Renal pelvis (tissue), 4 donors: Measurements from ENCODE around the gene ALG1L2. TPM values are rescaled to one million over a fixed set of nuclear protein-coding genes. Genes with fewer than 3 reads are reported as not detected.
"Not testable (repeated sequence)": the region's sequence is repeated elsewhere in the genome, so short reads cannot be mapped to it uniquely, and the experiment has no call there.

Source experiments
- DNase-seq: peaks from one replicate; pipeline ENCODE4 v3.0.0-alpha.2; 2013
- polyA plus RNA-seq, 3 donors: library from polyadenylated mRNA; unstranded; fragments of 120-200 nt; gene quantifications; one replicate each; pipeline ENCODE4 v1.2.1, GENCODE V29; 2013; ENCODE audit not compliant: insufficient read length in 3 of 3

ALG1L2 gene
- polyA plus RNA-seq, 3 donors = 1.2 to 2.9 (median 2.8) TPM

DNA sequence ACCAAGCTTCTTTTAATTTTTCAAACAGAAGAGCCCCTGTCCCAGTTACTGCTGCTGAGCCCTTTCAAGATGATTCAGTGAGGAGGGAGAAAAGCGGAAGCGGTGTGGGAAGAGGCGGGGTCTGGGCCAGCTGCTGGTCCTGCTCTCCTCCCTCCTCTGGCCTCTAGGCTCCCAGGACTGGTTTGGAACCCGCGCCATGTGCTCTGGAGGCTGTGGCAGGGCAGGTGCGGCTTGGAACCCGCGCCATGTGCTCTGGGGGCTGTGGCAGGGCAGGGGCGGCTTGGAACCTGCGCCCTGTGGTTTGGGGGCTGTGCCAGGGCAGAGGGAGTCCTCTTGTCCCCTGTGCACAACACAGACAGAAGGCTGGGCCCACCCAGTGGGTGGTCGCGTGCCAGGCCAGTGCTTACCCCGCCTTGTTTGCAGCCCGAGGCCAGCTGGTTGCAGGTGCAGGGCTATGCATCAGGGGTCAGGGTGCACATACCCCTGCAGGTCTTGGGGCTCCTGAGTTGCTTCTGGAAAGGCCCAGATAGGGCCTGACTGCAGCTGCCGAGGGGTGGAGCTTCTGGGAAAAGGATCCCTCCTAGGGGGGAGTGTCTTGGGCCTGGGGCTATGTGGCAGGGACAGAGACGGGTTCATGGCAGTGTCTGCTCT, 12.2 kb downstream of the ALG1L2 start:
- no peak for DNase-seq

DNA sequence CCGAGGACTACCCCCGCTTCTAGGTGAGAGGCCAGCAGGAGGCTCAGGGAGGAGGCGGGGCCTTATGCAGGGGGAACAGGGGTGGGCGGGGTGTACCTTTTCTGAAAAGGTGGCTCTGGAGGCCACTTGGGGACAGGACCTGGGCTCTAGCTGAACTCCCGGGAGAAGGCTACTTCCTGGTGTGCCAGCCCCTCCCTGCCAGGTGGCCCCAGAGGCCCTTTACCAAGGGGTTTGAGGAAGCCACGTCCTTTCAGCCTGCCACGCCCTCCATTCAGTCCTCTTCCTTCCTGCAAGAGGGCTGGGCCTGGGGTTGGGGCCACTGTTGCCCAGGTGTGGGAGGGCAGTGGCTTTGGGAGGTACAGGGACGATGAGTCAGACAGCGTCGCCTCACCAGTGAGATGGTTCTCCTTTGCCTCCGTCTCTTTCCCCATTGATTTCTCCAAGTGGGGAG, 12.9 kb downstream of the ALG1L2 start:
- not testable (repeated sequence) for DNase-seq

DNA sequence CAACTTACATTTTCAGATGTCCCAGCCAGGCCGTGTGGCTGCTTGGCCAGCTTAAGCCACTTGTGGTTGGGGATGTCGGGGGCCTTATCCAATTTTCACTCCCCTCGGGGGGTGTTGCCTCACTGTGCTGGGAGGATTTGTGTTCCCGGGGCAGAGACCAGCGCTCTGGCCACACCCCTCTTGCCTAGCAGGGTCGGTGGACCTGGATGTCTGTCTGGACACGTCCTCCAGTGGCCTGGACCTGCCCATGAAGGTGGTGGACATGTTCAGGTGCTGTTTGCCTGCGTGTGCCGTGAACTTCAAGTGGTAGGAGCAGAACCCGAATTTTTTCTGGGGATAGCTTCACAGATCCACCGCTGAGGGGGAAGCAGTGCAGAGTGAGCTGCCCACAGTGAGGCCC, 14.2 kb downstream of the ALG1L2 start:
- not testable (repeated sequence) for DNase-seq

DNA sequence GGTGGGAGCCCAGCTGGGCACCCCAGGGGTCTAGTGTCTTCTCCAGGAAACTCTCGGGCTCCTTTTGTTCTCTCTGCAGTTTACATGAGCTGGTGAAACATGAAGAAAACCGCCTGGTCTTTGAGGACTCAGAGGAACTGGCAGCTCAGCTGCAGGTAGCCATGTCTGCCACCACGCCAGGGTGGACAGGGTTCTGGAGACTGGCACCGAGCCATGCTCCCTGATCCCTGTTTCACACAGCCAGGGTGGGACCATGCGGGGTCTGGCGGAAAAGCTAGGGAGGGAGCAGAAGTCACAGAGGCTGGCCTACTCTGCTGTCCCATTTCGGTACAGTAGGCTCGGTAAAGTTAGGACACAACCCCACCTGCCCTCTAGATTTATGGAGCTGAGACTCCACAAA, 15.5 kb downstream of the ALG1L2 start:
- DNase-seq = not testable (repeated sequence)

DNA sequence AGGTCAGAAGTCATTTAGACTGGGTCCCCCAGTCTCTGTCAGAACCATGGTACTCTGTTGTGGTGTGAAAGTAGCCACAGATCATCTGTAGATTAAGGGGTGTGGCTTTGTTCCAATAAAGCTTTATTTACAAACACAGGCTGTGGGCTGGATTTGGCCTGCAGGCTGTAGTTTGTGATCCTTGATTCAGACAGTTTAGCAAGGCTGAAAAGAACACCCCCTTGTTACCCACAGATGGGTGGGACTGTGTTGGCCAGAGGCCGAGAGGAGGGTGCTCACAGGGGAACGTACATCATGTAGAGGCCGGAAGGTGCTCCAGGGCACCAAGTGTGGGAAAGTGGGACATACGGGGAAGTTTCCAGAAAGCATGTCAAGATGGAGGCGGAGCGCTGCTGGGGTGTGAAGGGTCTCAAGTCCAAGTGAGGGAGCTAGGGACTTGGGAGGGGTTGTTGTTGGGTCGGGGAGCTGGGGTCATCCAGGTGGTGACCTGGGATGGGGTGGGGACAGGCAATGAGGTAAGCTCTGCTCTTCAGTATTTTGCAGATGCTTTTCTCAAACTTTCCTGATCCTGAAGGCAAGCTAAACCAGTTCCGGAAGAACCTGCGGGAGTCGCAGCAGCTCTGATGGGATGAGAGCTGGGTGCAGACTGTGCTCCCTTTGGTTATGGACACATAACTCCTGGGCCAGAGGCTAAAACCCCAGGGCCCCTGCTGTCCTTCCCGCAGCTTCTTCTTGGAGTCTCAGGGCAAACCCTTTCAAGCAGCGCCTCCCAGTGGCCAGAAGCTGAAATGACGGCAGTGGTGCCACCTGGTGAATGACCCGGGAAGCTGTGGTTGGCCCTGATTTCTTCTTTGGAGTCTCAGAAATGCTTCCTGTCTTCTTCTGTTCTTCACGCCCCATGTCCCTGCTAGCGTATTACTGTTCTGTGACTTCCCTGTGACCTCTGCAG, 16.3 kb downstream of the ALG1L2 start:
- not testable (repeated sequence) for DNase-seq

DNA sequence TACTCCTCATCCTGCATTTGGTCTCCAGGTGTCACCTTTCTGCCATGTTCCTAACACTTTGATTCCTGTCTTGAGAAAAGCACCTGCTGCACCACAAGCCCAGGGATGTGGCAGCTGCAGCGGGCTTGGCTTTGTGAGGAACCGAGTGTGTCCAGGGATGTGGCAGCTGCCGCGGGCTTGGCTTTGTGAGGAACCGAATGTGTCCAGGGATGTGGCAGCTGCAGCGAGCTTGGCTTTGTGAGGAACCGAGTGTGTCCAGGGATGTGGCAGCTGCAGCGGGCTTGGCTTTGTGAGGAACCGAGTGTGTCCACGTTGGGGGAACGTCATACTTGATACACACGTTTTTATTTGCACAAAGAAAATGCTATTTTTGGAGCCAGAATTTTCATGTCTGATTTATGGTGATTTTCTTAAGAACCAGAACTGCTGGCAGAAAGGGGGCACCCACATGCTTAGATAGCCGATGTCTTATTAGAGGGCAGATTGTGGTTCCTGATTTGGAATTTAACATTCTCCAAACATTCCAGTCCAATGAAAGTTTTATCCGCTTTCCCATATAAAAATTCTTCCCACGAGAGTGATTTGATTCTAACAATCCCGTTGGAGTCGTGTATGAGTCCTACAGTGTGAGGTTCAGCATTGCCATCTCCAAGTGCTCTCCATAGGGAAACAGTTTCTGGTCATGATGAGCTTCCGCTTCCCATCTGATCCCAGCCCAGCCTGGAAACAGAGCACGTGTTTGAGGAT, 17.2 kb downstream of the ALG1L2 start:
- DNase-seq = not testable (repeated sequence)

DNA sequence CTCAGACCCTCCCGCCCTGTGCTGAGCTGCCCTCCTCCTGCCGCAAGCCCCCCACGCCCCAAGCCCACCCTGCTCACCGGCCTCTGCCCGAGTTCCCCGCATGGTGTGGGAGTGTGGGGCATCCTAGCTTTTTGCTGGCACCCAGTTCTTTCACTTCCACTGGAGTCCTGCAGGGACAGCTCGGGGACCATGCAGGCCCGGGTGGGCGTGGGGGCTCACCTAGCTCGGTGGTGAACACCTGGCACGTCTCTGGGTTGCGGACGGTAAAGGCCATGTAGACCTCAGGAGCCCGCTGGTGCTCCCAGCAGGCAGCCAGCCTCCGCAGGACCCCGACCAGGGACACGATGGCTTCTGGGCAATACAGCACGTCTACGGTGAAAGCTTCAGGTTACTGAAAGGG, 20.9 kb downstream of the ALG1L2 start:
- DNase-seq = not testable (repeated sequence)

DNA sequence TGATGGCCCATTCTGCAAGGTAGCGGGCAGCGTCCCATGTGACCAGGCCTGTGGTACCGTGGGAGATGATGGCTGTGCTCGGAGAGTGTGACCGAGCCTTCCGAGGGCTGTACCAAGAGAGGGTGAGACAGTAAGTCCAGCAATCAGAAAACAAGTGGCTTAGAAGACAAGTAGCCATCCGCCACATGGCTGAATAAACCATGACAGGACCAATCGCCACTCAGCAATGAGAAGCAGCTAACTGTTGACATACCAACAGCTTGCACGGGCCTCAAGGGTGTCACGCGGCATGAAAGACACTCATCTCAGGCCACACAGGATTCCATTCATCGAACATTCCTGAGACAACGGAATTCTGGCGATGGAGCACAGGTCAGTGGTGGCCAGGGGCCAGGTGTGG, 22.6 kb downstream of the ALG1L2 start:
- not testable (repeated sequence) for DNase-seq

DNA sequence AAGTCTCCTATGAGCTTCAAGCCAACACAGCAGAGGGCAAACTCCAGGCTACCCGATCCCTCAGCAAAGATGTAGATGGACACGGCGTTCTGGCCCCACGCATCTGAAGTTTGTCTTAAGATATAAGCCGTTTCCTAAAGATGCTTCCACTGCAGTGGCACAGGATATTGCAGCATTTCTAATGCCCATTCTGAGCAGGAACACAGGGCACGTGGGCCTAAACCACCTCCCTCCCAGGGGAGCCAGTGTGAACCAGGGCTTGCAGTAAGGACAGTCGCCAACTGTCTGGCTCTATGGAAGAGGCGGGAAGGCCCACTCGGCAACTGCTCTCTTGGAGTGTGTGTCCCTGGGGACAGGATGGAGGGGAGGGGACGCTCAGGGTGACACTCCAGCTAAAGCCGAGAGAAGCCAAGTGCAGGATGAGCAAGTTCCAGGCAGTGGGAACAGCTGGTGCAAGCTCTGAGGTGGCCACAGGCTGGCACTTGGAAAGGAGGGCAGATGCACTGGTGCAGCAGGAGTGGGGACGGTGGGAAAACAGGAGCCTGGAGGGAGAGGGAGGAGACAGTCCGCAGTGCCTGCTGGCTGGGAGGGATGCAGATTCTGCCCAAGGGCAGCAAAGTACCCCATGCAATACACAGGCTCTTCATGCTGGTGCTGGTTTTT, 25.8 kb downstream of the ALG1L2 start:
- DNase-seq = not testable (repeated sequence)

DNA sequence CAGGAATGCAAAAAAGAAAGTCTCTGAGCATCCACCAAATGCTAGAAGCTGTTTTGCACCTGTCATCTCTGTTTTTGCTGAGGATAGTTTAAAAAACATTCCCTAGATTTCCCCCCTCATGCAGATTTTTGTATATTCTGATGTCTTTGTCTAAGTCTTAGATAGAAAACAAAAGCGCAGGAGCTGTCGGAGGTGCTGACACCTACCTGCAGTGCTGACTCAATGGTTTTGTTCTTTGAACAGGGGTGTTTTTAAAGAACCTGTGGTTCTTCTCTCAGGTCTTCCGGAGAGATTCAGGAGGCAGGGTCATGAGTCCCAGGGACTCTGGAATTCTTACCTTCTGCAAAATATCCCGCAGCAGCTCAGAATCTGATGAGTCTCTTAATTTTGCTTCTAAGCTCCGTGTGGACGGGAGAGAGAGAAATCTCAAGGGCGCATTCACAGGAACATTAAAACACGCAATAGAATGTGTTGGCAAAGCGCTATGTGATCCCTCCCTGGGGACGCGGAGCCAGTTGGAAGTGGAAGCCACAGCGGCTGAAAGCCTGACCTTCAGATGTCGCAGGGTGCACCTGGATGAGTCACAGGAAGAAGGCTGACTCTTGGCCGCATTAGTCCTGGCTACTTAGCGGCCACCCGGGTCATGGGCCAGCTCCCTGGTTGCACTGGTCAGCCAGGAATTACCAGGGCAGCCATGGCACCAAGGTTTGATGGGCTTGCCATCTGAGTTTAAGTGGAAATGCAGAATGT, 27.4 kb downstream of the ALG1L2 start:
- not testable (repeated sequence) for DNase-seq

DNA sequence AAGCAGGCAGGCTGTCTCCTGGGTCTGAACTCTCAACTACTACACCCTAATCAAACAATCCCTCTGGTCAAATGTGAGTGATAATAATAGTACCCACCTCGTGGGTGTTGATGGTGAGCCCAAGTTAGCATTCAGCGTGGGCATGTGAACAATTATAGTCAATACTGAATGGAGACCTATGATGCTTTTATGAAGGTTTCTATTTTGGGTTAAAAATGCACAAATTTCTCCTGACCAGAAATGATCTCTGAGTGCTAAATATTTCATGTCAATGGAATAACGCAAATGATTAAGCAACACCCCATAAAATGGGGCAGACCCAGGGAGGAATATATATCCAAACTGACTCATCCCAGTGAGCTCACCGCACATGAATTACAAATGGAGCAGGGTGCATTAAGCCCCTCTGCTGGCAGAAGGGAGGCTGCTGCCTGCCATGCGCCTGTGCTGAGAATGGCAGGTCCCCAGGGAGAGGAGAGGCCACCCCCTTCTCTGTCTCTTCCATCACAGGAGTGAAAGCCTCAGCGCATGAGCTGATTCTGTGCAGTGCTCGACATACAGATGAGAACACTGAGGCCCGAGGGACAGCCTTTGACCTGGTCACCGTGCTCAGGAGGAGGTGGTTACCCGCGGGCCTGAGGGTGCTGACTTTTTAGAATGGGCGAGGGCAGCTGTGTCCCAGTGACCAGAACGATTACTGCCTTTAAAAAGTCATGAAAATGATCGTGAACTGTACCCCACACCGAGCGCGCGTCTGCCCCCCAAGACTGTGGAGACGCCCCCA, 28.9 kb downstream of the ALG1L2 start:
- DNase-seq = not testable (repeated sequence)

DNA sequence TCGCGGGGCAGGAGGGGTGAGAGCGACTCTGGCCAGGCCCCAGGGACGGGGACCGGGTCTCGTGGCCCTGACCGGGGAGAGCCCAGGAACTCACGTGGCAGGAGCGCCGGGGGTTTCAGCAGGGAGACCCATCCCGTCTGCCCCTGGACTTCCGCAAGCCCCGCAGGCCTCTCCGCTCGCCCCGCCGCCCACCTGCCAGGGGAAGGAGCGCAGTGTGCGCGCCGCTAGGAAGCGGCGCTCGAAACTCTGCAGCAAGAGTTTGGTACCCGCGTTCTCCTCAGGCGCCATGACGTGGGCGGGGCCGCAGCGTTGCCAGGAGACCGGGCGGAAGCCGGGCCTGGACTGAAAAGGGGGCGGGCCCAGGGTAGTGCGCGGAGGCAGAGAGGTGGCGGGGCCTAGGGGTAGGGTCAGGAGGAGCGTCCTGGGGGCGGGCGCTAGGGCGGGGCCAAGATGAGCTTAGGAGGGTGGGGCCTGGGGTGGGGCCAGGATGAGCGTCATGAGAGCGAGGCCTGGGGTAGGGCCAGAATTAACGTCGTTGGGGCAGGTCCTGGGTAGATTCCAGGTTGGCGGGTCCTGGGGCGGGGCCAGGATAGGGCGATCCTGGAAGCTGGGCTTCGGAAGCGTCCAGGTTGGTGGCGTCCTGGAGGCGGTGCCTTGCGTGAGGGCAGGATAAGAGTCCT, 29.7 kb downstream of the ALG1L2 start:
- peak; percentile 97 for DNase-seq

DNA sequence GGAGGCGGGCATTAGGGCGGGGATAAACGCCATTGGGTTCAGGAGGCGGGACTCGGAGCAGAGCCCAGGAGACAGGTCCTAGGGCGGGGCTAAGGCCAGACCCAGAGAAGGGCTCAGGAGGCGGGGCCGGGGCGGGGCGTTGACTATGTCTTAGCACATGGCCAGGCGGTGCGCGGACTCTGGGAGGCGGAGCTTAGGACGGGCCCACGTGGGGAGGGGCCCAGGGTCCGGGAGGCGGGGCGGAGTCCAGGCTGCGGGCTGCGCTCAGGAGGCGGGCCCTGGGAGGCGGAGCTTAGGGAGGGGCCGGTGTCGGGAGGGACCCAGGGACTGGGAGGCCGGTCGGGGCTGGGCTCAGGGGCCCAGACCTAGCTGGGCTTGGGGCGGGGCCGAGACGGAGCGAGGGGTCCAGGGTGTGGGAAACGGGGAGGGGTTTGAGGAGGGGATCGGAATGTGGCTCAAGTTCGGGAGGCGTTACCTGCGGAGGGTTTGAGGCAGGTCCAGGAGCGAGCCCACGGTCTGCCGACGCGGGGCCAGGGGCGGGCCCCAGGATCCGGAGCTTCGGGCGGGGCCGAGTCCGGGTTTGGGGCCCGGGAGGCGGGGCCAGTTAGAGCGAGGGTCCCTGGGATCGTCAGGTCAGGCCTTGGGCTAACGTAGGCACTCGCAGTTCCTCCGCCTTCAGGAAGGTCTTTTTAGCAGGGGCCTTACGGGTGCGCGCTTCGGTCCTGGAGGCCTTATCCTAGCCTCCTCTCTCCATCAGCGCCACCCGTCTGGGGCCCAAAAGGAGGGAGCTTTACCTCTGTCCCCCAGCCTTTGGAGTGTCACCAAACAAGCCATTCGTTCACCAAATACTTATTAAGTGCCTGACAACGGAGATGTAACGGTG, 30.5 kb downstream of the ALG1L2 start:
- peak; percentile 92 for DNase-seq

DNA sequence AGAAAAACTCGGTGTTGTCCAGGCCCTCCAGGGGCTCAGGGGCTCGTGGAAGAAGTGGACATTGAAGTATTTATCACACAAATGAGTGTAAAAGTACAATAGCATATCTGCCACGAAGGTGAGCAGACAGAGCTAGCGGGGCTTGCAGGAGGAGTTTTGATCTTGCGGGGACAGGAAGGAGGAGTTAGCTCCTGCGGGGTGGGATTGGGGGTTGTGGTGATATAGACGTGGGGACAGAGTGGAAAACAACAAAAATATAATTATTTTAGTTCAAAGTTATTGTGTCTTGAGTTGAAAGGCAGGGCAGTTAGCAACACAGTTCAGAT, 31.1 kb downstream of the ALG1L2 start:
- DNase-seq = peak; percentile 3

DNA sequence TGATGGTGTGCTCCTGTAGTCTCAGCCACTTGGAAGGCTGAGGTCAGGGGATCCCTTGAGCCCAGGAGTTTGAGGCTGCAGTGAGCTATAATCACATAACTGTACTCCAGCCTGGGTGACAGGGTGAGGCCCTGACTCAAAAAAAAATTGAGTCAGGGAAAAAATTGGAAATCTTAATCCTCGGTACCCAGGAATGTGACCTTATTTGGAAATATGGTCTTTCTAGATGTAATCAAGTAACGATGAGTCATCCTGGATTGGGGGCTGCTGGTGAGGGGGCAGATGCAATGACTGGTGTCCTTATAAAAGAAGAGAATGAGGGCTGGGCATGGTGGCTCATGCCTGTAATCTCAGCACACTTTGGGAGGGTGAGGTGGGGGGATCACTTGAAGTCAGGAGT, 33.8 kb downstream of the ALG1L2 start:
- DNase-seq = not testable (repeated sequence)

DNA sequence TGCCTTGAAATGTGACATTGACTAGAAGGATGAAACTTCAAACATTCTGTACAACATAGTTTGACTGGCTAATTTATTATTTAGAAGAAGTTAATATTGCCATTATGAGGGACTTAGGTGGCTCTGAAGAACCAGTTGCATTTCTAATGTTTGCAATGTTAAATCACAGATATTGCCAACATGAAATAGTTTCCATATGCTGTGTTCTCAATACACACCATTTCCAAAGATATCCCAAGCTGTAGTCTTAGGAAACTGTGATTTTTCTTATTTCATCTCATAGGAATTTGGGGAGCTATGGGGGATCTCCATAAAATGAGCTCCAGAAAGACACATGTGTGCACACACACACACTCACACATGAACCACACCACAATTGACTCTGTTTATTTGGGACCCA, 36.3 kb downstream of the ALG1L2 start:
- DNase-seq = no peak

DNA sequence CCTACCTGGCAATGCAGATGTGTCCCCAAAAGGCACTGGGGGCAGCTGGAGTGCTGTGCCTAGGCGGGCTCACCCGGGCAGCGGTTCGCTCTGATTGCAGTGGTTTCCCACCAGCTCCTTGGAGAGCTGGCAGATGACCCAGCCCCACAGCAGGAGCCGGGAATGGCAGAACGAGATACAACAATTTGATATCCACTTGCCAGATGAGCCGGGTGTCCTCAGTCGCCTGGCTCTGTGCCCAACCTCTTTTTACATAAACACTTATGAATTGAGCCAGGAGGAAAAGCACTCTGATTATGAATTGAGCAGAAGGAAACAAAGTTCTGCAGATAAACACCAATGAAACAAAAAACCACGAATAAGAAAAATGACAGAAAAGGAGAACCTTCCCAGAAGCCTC, 38.2 kb downstream of the ALG1L2 start:
- DNase-seq = not testable (repeated sequence)

DNA sequence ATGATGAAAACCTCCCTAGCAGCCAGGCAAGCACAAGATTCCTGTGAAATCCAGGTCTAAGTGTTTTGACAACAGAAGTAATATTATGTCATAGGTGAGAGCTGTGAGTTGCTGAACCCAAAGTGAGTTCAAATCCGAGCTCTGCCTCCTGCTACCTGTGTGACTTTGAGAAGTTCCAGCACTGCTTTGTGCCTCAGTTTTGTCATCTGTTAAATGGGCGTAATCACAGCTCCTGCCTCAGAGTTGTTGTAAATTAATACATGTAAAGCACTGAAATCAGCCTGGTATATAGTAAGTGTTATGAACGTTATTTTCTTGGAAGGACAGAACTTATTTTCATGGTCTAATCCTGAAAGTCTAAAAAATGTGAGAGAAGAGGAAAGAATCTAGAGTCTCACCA, 38.7 kb downstream of the ALG1L2 start:
- DNase-seq = not testable (repeated sequence)
